Thyroid gland (tissue), 4 donors: ENCODE measurements around the gene ENOX2. TPM values are rescaled to one million over a fixed set of nuclear protein-coding genes. Genes with fewer than 3 reads are reported as not detected.

Experiments
- DNase-seq, 2 donors: peaks; one replicate each; pipeline ENCODE4 v3.0.0-alpha.2; 2019
- H3K27ac ChIP-seq, 3 donors: fragments of 200-600 bp; sonication (generic); 1 replicate in 2 of 3; 2 replicates in 1 of 3; pipeline ENCODE4 v1.5.1; 2016 to 2019; ENCODE audit warnings: mild to moderate bottlenecking in 1 of 3, moderate library complexity in 1 of 3
- H3K27me3 ChIP-seq: fragments of 200-600 bp; sonication (generic); one replicate; pipeline ENCODE4 v1.5.1; 2019
- H3K36me3 ChIP-seq, 2 donors: fragments of 200-600 bp; sonication (generic); one replicate each; pipeline ENCODE4 v1.5.1; 2016 to 2019
- H3K4me1 ChIP-seq, 2 donors: fragments of 200-600 bp; sonication (generic); one replicate each; pipeline ENCODE4 v1.5.1; 2017 to 2019
- H3K4me3 ChIP-seq, 3 donors: fragments of 200-600 bp; sonication (generic); replicated peaks in 1 of 3; 1 replicate in 2 of 3; 2 replicates in 1 of 3; pipeline ENCODE4 v1.5.1; 2016; ENCODE audit warnings: mild to moderate bottlenecking in 1 of 3
- H3K9me3 ChIP-seq: fragments of 200-600 bp; sonication (generic); one replicate; pipeline ENCODE4 v1.5.1; 2017
- CTCF ChIP-seq, 6 experiments: fragments of 200-600 bp in 3 of 6; fragments of 450-650 bp in 3 of 6; sonication (generic) in 3 of 6; IDR thresholded peaks; one replicate each; pipeline ENCODE4 v1.5.1; 2016 to 2019; ENCODE audit warnings: antibody characterized with exemption in 6 of 6, mild to moderate bottlenecking in 2 of 6, inconsistent platforms in 1 of 6, moderate library complexity in 1 of 6
- POLR2A ChIP-seq, 2 donors: fragments of 450-650 bp; IDR thresholded peaks; one replicate each; pipeline ENCODE4 v1.6.1; 2017; ENCODE audit warnings: antibody characterized with exemption in 2 of 2, mild to moderate bottlenecking in 2 of 2, moderate library complexity in 1 of 2
- WGBS, 2 donors: methylation state at CpG; one replicate each; pipeline ENCODE4 v1.1.5; 2017; 5-methylcytosine and 5-hydroxymethylcytosine counted together
- intact Hi-C: fragments of 100-400 bp; cut with DNase I; formaldehyde crosslinking; loops from one replicate; pipeline ENCODE4 v1.15.1; 2023
- total RNA-seq, 4 donors: library from RNA; depleted of rRNA; stranded (reverse); fragments of >200 nt; gene quantifications; one replicate each; pipeline ENCODE4 v1.2.3, GENCODE V29; 2016

Gene ENOX2
- total RNA-seq, 4 donors from 2014 or later, result 11.8 to 25.2 (median 20.1) TPM

GRCh38 chrX:130647468-130647867, 255.5 kb downstream of the ENOX2 start:
- no peaks in the 10 kb centered on the region for H3K9me3 ChIP-seq
- DNase-seq, result no peak
- TF ChIP-seq CTCF (IDR thresholded peaks at IDR 0.05) (no peak), POLR2A (IDR thresholded peaks at IDR 0.05) (no peak)
- no peak overlapping the region for H3K4me3 ChIP-seq
- no peaks in the 10 kb centered on the region for H3K27me3 ChIP-seq
- no peaks in the 10 kb centered on the region for H3K36me3 ChIP-seq
- intact Hi-C loops, result no loop called here
- H3K27ac ChIP-seq, result no peak overlapping the region
- WGBS, 2 donors, result 94 to 100% methylated on average over 1 of the region's 1 CpG
- no peaks in the 10 kb centered on the region for H3K4me1 ChIP-seq

- Histone ChIP-seq H3K4me3 (no peak overlapping the region), H3K4me1 (no peaks in the 10 kb centered on the region), H3K27me3 (no peaks in the 10 kb centered on the region), H3K27ac (no peak overlapping the region), H3K36me3 (no peaks in the 10 kb centered on the region), H3K9me3 (no peaks in the 10 kb centered on the region)
- WGBS, 2 donors, result 53 to 92% methylated on average over 3 to 4 of the region's 9 CpGs
- no peak for TF ChIP-seq POLR2A (IDR thresholded peaks at IDR 0.05)
- no peak for TF ChIP-seq CTCF (IDR thresholded peaks at IDR 0.05)
- DNase-seq, result peak in 1 of 2 donors; percentile 35
- intact Hi-C loops, result no loop called here
These were observed 256.9 kb downstream of the ENOX2 start for GRCh38 chrX:130645955-130646583.

- Histone ChIP-seq H3K27ac (no peak overlapping the region), H3K36me3 (no peaks in the 10 kb centered on the region), H3K4me1 (peaks cover 2 to 4% of the 10 kb centered on the region in 2 donors), H3K9me3 (no peaks in the 10 kb centered on the region), H3K4me3 (no peak overlapping the region), H3K27me3 (no peaks in the 10 kb centered on the region)
- 92 to 96% methylated on average over 3 of the region's 3 CpGs for WGBS, 2 donors
- DNase-seq, result no peak
- TF ChIP-seq POLR2A (IDR thresholded peaks at IDR 0.05) (no peak), CTCF (IDR thresholded peaks at IDR 0.05) (no peak)
- intact Hi-C loops, result no loop called here
These were observed 265.4 kb downstream of the ENOX2 start for GRCh38 chrX:130637591-130637990.

- Histone ChIP-seq H3K4me3 (no peak overlapping the region), H3K27ac (no peak overlapping the region), H3K36me3 (no peaks in the 10 kb centered on the region), H3K4me1 (peaks cover 12% of the 10 kb centered on the region in 2 donors), H3K9me3 (no peaks in the 10 kb centered on the region), H3K27me3 (no peaks in the 10 kb centered on the region)
- TF ChIP-seq POLR2A (IDR thresholded peaks at IDR 0.05) (no peak), CTCF (IDR thresholded peaks at IDR 0.05) (no peak)
- WGBS, 2 donors, result 94 to 98% methylated on average over 3 of the region's 3 CpGs
- intact Hi-C loops, result no loop called here
- no peak for DNase-seq
These were observed 266.7 kb downstream of the ENOX2 start for GRCh38 chrX:130636277-130636676.

- no peaks in the 10 kb centered on the region for H3K27me3 ChIP-seq
- WGBS, 2 donors, result 25 to 34% methylated on average over 3 of the region's 3 CpGs
- no peaks in the 10 kb centered on the region for H3K36me3 ChIP-seq
- intact Hi-C loops, result no loop called here
- no peaks in the 10 kb centered on the region for H3K9me3 ChIP-seq
- TF ChIP-seq POLR2A (IDR thresholded peaks at IDR 0.05), result no peak
- TF ChIP-seq CTCF (IDR thresholded peaks at IDR 0.05), result no peak
- H3K4me1 ChIP-seq, result peaks cover 32 to 44% of the 10 kb centered on the region in 2 donors
- no peak overlapping the region for H3K4me3 ChIP-seq
- DNase-seq, result peak; percentile 73 to 74
- peak overlapping the region; percentile 58 to 81 (median 80) for H3K27ac ChIP-seq
These were observed 272.0 kb downstream of the ENOX2 start for GRCh38 chrX:130631011-130631410.
